Prostate gland (tissue), 2 donors: ENCODE data around the gene DEGS1.

Experiments
- CTCF ChIP-seq, 4 experiments: fragments of 200-600 bp in 2 of 4; fragments of 450-650 bp in 2 of 4; sonication (generic) in 2 of 4; IDR thresholded peaks; 1 replicate in 3 of 4; 2 replicates in 1 of 4; pipeline ENCODE4 v1.5.1; 2016 to 2019; ENCODE audit warnings: antibody characterized with exemption in 4 of 4, mild to moderate bottlenecking in 2 of 4, moderate library complexity in 2 of 4
- POLR2A ChIP-seq: fragments of 450-650 bp; IDR thresholded peaks from one replicate; pipeline ENCODE4 v1.6.1; 2016; ENCODE audit warnings: antibody characterized with exemption, mild to moderate bottlenecking
- POLR2AphosphoS5 ChIP-seq: sonication (generic); formaldehyde crosslinking; IDR thresholded peaks from one replicate; pipeline ENCODE4 v1.6.1; 2017; ENCODE audit warnings: antibody characterized with exemption

- TF ChIP-seq CTCF (IDR thresholded peaks at IDR 0.05) (no peak), POLR2A (no peak), POLR2AphosphoS5 (no peak)
Observed at GRCh38 chr1:224170343-224170742, 12.7 kb upstream of the DEGS1 start.
